Panc1 (cell line): ENCODE measurements around the gene CRLF2. TPM values are rescaled to one million over a fixed set of nuclear protein-coding genes. Genes with fewer than 3 reads are reported as not detected.
"Not testable (repeated sequence)": the region's sequence is repeated elsewhere in the genome, so short reads cannot be mapped to it uniquely, and the experiment has no call there.

ENCODE experiments used
- ATAC-seq: fragments of 200-7000 bp; cut with Tn5 transposase; 2 replicates; pipeline ENCODE4 v1.9.1; 2020; ENCODE audit warnings: mild to moderate bottlenecking, moderate library complexity
- BruUV-seq: library from RNA; stranded (reverse); fragments of 400-500 nt; replicated peaks from 2 replicates; lab custom pipeline; 2021; lab: Mats Ljungman, UMichigan
- CTCF ChIA-PET: fragments of 300-600 bp; sonication (Branson Sonifier 250); formaldehyde crosslinking; loops from one replicate; lab custom pipeline; 2022; ENCODE audit warnings: antibody characterized with exemption; lab: Charles Lee
- POLR2A ChIA-PET: fragments of 300-600 bp; sonication (Branson Sonifier 250); formaldehyde crosslinking; loops from one replicate; lab custom pipeline; 2022; ENCODE audit warnings: antibody characterized with exemption; lab: Charles Lee
- DNase-seq: peaks from one replicate; pipeline ENCODE4 v3.0.0-alpha.2; 2010; ENCODE audit warnings: low read depth, low spot score
- H3K27ac ChIP-seq: 2 replicates; pipeline ENCODE4 v1.5.1; 2011; ENCODE audit warnings: mild to moderate bottlenecking, low read length, inconsistent platforms
- H3K27me3 ChIP-seq: fragments of 200-500 bp; sonication (Bioruptor generic); 2 replicates; pipeline ENCODE4 v1.6.0; 2014; ENCODE audit warnings: low read length, inconsistent platforms; ENCODE audit not compliant: control insufficient read depth, insufficient read depth
- H3K36me3 ChIP-seq: fragments of 200-500 bp; sonication (Bioruptor generic); 2 replicates; pipeline ENCODE4 v1.5.1; 2014; ENCODE audit warnings: inconsistent platforms, mild to moderate bottlenecking, low read length, moderate library complexity; ENCODE audit not compliant: control insufficient read depth, insufficient read depth
- H3K4me1 ChIP-seq: 2 replicates; pipeline ENCODE4 v1.5.1; 2011; ENCODE audit warnings: inconsistent platforms, mild to moderate bottlenecking, low read length, moderate library complexity; ENCODE audit not compliant: control insufficient read depth, insufficient read depth
- H3K4me3 ChIP-seq, 2 experiments: 2 replicates each; pipeline ENCODE4 v1.5.1; 2011 to 2012; ENCODE audit warnings: low read depth in 2 of 2, low read length in 2 of 2, mild to moderate bottlenecking in 2 of 2, inconsistent platforms in 1 of 2, moderate library complexity in 1 of 2
- H3K9me3 ChIP-seq: fragments of 200-500 bp; sonication (Bioruptor generic); 2 replicates; pipeline ENCODE4 v1.5.1; 2014; ENCODE audit warnings: low read depth, mild to moderate bottlenecking, inconsistent platforms, low read length, moderate library complexity; ENCODE audit not compliant: control insufficient read depth, insufficient read depth
- POLR2AphosphoS5 ChIP-seq: IDR thresholded peaks from 2 replicates; pipeline ENCODE4 v1.6.1; 2012; ENCODE audit warnings: mild to moderate bottlenecking, low read depth, low read length, moderate library complexity
- SIN3A ChIP-seq: IDR thresholded peaks from 2 replicates; pipeline ENCODE4 v1.6.1; 2012; ENCODE audit warnings: low read depth, mild to moderate bottlenecking, low read length, moderate library complexity, borderline replicate concordance; ENCODE audit not compliant: insufficient read depth
- TCF7L2 ChIP-seq: IDR thresholded peaks from 2 replicates; pipeline ENCODE4 v1.6.1; 2011; ENCODE audit warnings: mild to moderate bottlenecking, low read depth, low read length, inconsistent platforms
- in situ Hi-C: cut with HindIII; loops from 2 replicates; pipeline ENCODE4 v1.10.0; 2016; ENCODE audit warnings: low sequenced_read_pairs, low pct_unique_long_range_greater_than_20kb
- intact Hi-C: fragments of 100-400 bp; cut with micrococcal nuclease; formaldehyde crosslinking; loops from one replicate; pipeline ENCODE4 v1.10.0; 2022; ENCODE audit not compliant: unreplicated experiment
- total RNA-seq: library from RNA; stranded (reverse); gene quantifications from one replicate; pipeline ENCODE4 v1.2.1, GENCODE V29; 2021; ENCODE audit not compliant: unreplicated experiment
- TF ChIP-seq, protein P1 (sequence below), 2 experiments: IDR thresholded peaks; 2 replicates each; pipeline ENCODE4 v1.6.1; 2011 to 2012; ENCODE audit warnings: low read depth in 2 of 2, control low read depth in 1 of 2, low read length in 1 of 2, mild to moderate bottlenecking in 1 of 2, moderate library complexity in 1 of 2; ENCODE audit not compliant: insufficient read depth in 1 of 2
- TF ChIP-seq, protein P2 (sequence below): fragments of 450-650 bp; IDR thresholded peaks from 2 replicates; pipeline ENCODE4 v1.5.1; 2017; ENCODE audit warnings: mild to moderate bottlenecking

The CRLF2 gene
- total RNA-seq, 1 experiment from 2014 or later: 0.67 TPM

DNA sequence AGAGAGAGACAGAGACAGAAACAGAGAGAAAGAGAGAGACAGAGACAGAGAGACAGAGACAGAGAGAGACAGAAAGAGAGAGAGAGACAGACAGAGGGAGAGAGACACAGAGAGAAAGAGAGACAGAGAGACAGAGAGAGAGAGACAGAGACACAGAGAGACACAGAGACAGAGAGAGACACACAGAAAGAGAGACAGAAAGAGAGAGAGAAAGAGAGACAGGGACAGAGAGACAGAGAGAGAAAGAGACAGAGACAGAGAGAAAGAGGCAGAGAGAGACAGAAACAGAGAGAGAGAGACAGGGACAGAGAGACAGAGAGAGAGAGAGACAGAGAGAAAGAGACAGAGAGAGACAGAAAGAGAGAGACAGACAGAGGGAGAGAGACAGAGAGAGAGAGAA, 52.9 kb downstream of the CRLF2 start:
- ChIA-PET POLR2A (no interaction called here), CTCF (no interaction called here)
- Histone ChIP-seq H3K4me3 (no peak overlapping the region), H3K27me3 (no peaks in the 10 kb centered on the region), H3K36me3 (no peaks in the 10 kb centered on the region), H3K9me3 (no peaks in the 10 kb centered on the region), H3K27ac (no peak overlapping the region), H3K4me1 (no peaks in the 10 kb centered on the region)
- DNase-seq (no peak), ATAC-seq (no peak)
- in situ Hi-C loops: no loop called here
- no peak for TF ChIP-seq POLR2AphosphoS5
- TF ChIP-seq, protein P1, sequence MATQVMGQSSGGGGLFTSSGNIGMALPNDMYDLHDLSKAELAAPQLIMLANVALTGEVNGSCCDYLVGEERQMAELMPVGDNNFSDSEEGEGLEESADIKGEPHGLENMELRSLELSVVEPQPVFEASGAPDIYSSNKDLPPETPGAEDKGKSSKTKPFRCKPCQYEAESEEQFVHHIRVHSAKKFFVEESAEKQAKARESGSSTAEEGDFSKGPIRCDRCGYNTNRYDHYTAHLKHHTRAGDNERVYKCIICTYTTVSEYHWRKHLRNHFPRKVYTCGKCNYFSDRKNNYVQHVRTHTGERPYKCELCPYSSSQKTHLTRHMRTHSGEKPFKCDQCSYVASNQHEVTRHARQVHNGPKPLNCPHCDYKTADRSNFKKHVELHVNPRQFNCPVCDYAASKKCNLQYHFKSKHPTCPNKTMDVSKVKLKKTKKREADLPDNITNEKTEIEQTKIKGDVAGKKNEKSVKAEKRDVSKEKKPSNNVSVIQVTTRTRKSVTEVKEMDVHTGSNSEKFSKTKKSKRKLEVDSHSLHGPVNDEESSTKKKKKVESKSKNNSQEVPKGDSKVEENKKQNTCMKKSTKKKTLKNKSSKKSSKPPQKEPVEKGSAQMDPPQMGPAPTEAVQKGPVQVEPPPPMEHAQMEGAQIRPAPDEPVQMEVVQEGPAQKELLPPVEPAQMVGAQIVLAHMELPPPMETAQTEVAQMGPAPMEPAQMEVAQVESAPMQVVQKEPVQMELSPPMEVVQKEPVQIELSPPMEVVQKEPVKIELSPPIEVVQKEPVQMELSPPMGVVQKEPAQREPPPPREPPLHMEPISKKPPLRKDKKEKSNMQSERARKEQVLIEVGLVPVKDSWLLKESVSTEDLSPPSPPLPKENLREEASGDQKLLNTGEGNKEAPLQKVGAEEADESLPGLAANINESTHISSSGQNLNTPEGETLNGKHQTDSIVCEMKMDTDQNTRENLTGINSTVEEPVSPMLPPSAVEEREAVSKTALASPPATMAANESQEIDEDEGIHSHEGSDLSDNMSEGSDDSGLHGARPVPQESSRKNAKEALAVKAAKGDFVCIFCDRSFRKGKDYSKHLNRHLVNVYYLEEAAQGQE (IDR thresholded peaks at IDR 0.05; ENCODE audit: insufficient read depth in 1 of 2, low read depth in 2 of 2, low read length in 1 of 2): no peak
- no peak for TF ChIP-seq SIN3A
- TF ChIP-seq, protein P2, sequence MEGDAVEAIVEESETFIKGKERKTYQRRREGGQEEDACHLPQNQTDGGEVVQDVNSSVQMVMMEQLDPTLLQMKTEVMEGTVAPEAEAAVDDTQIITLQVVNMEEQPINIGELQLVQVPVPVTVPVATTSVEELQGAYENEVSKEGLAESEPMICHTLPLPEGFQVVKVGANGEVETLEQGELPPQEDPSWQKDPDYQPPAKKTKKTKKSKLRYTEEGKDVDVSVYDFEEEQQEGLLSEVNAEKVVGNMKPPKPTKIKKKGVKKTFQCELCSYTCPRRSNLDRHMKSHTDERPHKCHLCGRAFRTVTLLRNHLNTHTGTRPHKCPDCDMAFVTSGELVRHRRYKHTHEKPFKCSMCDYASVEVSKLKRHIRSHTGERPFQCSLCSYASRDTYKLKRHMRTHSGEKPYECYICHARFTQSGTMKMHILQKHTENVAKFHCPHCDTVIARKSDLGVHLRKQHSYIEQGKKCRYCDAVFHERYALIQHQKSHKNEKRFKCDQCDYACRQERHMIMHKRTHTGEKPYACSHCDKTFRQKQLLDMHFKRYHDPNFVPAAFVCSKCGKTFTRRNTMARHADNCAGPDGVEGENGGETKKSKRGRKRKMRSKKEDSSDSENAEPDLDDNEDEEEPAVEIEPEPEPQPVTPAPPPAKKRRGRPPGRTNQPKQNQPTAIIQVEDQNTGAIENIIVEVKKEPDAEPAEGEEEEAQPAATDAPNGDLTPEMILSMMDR: no peak
- no peak for TF ChIP-seq TCF7L2
- intact Hi-C loops: no loop called here
- BruUV-seq: no TSS peak

DNA sequence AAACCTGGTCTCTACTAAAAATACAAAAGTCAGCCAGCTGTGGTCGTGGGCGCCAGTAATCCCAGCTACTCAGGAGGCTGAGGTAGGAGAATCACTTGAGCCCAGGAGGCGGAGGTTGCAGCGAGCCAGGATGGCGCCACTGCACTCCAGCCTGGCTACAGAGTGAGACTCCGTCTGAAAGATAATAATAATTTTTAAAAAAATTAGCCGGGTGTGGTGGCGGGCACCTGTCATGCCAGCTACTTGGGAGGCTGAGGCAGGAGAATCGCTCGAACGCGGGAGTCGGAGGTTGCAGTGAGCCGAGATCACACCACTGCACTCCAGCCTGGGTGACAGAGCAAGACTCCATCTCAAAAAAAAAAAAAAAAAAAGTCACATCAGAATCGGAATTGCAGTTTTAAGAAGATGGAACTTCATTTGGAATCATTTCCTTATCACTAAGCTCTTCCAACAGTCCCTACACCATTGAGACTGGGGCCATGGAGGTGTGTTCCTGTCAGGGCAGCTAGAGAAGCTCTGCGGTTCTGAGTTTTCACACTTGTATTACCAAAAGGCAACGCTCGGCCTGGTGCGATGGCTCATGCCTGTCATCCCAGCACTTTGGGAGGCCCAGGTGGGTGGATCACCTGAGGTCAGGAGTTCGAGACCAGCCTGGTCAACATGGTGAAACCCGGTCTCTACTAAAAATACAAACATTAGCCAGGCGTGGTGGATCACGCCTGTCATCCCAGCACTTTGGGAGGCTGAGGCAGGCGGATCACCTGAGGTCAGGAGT, 55.6 kb downstream of the CRLF2 start:
- BruUV-seq, CTCF ChIA-PET: not testable (repeated sequence)

DNA sequence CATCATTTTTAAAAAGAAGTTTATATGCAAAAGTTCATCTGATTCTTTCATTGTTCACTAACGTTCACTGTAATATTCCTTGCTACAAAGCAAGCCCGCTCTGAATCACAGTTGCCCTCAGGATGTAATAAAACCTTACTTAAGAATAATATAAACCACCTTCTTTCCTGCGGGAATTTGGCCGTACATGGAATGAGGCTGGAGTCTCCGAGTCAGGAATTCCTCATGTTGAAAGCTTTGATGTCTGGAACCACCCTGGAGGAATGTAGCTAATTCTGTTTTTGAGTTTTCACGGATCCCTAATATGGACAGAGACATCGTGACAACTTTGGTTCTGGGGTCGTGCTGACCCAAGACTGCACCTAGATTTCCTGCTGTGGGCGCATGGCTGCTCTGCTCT, 58.5 kb downstream of the CRLF2 start:
- H3K4me3 ChIP-seq: no peak overlapping the region
- ChIA-PET CTCF (no interaction called here), POLR2A (no interaction called here)
- DNase-seq: no peak
- BruUV-seq: no TSS peak
- H3K9me3 ChIP-seq: no peaks in the 10 kb centered on the region
- in situ Hi-C loops (no loop called here), intact Hi-C loops (no loop called here)
- H3K36me3 ChIP-seq: no peaks in the 10 kb centered on the region
- peak; percentile 62 for ATAC-seq
- no peak overlapping the region for H3K27ac ChIP-seq
- no peaks in the 10 kb centered on the region for H3K4me1 ChIP-seq
- TF ChIP-seq, protein P1 (IDR thresholded peaks at IDR 0.05; ENCODE audit: insufficient read depth in 1 of 2, low read depth in 2 of 2, low read length in 1 of 2): no peak
- TF ChIP-seq, protein P2: no peak
- TF ChIP-seq POLR2AphosphoS5 (no peak), SIN3A (no peak), TCF7L2 (no peak)
- no peaks in the 10 kb centered on the region for H3K27me3 ChIP-seq

More for the DNA sequence above, 55.6 kb downstream of the CRLF2 start:
- H3K4me1 ChIP-seq, H3K4me3 ChIP-seq, intact Hi-C loops, DNase-seq, H3K27me3 ChIP-seq, POLR2A ChIA-PET, H3K36me3 ChIP-seq, H3K9me3 ChIP-seq, ATAC-seq, in situ Hi-C loops, H3K27ac ChIP-seq: not testable (repeated sequence)
